Bone marrow (tissue), 2 donors: Measurements from ENCODE around the gene FOXL1.

ENCODE experiments used
- DNase-seq, 2 donors: peaks; one replicate each; lab custom pipeline; 2025; lab: John Stamatoyannopoulos, UW

FOXL1 gene

DNA sequence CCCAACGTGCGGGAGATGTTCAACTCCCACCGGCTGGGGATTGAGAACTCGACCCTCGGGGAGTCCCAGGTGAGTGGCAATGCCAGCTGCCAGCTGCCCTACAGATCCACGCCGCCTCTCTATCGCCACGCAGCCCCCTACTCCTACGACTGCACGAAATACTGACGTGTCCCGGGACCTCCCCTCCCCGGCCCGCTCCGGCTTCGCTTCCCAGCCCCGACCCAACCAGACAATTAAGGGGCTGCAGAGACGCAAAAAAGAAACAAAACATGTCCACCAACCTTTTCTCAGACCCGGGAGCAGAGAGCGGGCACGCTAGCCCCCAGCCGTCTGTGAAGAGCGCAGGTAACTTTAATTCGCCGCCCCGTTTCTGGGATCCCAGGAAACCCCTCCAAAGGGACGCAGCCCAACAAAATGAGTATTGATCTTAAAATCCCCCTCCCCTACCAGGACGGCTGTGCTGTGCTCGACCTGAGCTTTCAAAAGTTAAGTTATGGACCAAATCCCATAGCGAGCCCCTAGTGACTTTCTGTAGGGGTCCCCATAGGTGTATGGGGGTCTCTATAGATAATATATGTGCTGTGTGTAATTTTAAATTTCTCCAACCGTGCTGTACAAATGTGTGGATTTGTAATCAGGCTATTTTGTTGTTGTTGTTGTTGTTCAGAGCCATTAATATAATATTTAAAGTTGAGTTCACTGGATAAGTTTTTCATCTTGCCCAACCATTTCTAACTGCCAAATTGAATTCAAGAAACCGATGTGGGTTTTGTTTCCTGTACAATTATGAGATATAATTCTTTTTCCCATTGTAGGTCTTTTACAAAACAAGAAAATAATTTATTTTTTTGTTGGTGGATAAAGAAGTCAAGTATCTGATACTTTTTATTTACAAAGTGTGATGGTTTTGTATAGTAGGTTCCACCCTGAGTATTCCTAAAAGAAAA is 9.4 kb upstream of the FOXL1 start:
- DNase-seq: no peak

DNA sequence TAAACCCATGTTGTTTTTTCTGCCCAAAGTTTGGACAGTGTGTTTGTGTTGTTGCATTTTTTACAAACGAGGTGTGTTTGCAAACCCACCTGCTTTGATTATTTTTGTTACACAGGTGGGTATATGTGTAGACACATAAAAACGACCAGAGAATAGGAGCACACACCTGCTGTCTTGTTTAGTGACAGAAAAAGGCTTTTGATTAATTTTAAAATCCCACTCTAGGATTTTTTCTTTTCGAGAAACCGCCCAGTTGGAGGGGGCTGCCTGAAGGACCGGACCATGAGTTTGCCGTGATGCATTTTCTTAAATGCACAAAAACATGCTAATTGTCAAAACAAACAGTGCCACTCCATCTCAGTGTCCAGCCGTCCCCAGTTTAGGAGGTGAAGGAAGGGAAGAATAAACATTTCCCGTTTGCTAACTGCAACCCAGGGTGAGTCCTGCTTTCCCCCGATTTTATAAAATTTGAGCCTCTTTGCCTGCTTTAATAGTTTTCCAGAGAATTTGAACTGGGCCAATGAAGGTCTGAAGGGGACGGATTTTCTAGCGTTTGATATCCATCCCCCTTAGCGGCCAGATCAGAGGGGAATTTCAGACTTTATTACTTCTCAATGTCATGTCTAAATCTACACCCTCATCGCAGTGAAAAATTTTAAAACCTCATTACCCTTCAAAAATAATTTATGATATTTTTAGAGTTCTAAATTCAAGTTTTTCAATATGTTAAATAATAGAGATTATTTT is 8.5 kb upstream of the FOXL1 start:
- no peak for DNase-seq

DNA sequence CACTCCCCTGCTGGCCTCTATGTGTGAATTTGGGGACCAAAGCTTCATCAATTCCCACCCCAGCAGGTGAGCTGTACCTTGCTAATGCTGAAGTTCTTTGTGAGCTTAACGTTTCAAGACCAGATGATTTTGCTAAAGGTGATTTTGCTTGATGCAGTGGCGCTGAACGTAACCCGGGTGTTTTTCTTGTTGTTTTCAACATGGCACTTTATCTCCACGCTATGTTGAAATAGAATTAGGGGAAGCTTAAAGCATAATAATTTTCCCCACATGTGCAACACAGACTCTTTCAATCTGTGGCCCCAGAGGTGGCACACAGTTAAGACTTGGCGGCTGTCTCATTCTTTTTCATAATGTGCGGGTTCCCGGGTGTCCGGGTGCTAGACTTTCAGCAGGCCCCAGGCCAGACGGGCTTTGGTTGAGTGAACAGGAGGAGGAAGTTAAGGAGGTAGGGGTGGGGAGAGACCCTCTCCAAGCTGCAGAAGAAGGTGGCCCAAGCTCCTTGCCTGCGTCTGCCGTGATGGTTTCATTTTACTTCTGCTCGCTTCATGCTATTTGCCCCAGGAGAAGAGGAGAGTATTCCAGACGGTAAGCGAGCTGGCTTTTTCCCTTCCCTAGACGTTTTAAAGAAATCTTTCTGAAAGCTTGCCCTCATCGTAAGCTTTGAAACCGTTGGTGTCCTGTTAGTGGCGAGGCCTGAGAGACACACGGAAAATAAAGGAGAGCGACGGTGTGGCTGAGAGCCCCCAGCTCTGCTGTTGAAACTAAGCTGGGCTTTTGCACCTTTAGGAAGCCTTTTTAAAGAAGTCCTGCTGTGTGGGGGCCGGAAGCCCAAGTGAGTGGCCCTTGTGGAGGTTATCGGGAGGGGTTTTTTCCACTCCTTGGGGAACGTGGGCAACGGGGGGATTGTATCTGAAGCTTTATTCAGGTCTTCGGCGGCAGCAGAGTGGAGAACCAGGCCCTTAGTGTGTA is 7.5 kb upstream of the FOXL1 start:
- DNase-seq: no peak

DNA sequence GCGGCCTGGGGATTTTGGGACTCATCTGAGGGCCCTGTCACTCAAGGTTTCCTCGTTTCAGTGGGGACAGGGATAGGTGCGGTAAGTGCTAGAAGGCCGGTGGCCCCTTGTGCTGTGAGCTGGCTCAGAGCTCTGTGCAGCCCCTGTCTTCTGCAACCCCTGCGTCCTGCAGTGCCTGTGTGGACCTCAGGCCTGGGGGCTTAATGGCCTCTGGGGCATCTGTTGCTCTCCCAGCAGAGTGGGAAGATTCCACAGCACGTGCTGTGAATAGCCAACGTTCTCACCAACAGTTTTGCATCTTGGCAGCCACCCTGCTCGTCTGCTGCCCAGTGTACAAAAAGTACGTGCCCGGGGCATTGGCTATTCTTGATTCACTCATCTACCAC is 6.8 kb upstream of the FOXL1 start:
- no peak for DNase-seq

DNA sequence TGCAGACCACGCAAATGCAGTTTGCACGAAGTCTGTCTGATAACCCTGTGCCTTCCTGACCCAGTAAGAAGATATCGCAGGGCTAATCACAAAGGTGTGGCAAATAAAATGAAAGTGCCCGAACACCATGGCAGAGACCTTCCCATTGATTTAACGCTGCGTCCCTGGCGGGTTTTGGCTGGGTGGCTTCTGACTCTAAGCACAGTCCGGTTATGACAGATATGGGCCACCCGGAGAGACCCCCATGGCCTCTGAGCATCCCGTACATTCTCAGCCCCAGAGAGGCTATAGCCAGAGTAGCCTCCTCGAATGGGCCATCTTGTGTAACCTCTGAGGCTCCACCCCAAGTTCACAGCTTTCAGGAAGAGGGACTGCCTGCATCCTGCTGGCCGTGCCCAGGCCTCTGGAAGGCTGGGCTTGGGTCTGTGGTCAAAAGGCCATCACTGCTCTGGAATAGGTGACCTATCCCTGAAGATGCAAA is 6.3 kb upstream of the FOXL1 start:
- no peak for DNase-seq

DNA sequence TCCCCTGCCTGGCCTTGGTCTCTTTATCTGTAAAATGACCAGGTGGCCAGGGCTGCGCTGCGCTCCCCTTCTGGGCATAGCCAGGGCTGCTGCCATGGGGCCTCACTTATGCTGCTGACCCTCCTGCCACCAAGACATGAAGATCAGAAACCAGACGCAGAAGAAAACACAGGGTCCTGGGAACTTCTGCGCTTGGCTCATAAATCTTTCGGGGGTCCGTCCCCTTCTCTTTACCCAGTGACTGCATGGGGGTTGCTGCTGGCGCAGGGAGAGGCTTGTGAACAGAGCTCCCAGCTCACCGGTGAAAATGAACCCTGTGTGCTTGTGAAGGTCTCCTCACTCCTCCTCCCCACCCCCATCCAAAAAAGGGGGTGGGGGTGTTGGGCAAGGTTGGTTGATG is 5.7 kb upstream of the FOXL1 start:
- no peak for DNase-seq

DNA sequence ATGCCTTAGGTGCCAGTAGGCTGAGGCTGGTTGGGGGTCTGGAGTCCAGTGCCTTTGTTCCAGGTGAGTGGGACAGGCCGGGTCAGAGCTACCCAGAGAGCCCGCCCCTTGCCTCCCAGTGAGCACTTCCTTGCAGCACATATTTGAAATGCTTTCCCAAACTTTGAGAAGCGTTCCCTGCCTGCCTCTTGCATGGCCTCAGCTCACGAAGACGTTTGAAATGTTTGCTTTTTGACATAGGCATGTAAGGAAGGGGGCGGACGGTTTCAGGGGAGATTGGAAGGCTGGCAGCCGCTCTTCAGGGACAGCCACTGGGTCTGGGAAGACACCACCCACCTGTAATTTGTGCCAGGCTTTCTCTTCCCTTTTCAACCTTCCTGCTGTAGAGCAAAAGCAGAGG is 5.1 kb upstream of the FOXL1 start:
- DNase-seq: no peak

DNA sequence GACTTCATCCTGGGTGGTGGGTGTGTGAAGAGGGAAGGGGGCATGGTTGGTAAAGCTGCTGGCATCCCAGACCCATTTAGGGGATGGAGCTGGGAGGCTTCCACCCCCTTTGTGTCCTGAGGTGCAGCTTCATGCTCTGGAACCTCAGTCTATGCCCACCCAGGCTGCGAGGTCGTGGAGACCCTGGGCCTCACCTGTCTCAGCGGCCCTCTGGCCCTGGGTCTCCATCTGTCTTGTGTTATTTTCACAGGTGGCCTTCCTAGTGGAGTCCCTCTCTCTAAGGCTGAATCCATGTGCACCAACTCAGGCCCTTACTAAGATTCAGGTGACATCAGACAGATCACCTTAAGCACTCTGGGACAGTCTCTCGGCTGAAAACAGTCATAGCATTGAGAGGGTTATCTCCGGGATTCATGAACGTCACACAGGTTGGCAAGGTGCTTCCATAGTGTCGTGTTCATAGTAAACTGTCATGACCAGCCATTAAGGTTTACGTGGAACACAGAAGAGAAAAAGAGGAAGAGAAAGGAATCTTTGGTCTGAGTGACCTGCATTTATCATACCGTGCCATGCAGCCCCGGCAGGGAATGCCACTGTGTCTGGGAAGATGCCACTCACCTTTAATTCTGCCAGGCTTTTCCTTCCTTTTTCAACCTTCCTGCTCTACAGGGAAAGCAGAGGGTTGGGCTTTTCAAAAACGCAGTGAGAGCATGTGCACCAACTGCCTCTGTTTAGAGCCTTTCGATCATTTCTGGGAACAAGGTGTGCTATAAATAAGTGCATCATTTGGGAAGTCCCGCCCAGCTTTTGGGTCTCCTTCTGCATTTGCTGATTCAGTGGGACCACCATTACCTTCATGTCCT is 4.5 kb upstream of the FOXL1 start:
- no peak for DNase-seq

DNA sequence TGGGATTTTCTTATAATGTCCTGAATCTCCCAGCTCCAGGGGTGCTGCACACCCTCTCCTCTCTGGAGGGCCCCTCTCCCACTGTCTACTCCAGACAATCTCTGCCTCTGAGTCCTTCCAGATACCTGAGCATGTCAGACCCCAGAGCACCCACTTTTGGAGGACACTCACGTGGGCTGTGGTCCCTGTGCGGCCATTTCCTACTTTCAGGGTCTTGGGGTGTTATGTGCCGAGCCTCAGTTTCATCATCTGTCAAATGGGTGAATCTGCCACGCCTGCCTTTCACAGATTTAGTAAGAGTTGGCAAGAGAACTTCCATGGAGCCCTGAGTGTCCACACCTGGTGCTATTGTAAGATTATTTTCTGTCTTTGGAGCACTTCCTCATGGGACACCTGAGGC is 3.7 kb upstream of the FOXL1 start:
- no peak for DNase-seq

DNA sequence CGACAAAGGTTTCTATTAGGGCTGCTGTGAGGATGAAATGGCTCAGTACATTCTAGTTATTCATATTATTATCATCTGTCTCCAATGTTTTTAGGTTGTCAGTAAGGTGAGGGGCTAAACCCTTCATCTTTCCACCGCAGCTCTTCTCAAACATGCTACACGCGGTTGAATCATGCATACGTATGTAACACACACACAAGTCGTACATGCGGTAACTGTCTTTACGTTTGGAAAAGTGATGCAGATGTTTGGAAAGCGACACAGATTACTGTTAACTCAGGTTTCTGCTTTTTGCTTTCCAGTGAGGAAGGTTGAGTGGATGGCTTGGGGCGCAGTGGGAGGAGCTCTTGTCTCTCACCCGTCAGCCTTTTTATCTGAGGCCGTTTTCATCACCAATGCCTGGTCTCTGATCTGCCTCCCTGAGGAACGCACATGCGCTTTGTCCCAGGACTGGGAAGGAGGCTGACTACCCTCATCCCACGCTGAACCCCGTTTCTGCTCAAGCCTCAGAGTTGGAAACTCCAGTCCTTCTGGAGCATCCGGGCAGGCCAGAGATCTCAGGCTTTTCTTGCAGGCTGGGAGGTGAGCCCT is 3.2 kb upstream of the FOXL1 start:
- DNase-seq: no peak

DNA sequence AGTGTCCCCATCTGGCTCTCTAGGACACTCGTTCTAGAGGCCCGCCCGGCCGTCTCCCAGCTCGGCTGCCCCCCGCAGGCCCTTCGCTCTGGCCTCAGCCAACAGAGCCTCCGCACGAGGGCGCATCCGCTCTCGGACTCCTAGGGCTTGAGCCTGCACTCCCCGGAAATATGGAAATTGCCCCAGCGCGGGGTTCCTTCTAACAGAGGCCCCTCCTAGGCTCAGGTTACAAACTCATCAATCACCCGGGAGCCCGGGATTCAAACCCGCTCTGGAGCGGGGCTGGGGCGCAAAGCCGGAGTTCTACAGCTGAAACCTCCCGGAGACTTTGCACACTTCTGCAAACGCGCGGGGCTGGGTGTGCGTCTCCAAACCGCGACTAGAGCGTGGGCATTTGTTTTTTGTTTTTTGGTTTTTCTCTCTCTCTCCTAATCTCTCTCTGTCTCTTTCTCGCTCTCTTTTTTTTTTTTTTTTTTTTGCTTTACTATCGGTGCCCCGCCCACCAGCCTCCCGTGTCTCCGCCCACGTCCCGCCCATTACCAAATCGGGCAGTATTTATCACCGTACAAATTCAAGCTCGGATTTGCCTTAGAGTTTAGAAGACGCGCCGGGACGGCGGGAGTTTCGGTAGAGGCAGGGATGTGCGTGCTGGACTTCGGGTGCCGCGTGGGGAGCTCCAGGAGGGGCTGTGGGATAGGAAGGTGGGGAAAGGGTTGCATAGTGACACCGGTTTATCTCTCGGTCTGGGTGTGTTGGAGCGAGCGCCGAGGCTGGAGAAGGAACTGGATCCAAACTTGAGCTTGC is 2.4 kb upstream of the FOXL1 start:
- DNase-seq: peak in 1 of 2 donors; percentile 9

DNA sequence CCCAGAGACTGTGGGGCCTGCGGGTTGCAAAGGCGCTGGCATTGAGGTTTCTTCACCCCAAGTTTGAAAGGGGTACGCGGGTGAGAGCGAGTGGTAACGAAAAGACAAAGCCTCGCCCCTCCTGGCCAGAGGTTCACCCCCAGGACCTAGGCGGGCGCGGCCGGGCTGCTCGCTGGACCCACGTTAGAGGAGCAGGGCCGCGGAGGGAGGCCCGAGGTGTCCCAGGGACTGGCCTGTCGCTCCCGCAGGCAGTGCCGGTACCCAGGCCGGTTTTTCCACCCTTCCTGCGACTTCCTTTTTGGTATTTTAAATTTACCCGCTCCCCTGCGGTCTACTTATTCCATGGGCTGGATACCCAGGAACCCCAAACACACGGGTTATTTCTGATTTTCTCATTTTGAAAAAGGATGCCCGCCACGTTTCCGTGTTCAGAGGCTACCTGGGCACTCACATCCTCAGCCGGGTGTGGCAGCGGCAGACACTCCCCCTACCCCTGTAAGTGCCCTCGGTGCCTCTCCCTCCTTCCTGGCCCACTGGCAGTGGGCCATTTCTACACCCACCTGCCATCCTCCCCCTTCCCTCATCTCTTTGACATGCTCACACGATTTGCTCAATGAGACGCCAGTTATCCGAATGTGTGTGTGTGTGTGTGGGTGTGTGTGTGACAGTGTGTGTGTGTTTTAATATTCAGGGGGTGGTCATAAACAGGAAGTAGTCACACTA is 1.6 kb upstream of the FOXL1 start:
- no peak for DNase-seq

DNA sequence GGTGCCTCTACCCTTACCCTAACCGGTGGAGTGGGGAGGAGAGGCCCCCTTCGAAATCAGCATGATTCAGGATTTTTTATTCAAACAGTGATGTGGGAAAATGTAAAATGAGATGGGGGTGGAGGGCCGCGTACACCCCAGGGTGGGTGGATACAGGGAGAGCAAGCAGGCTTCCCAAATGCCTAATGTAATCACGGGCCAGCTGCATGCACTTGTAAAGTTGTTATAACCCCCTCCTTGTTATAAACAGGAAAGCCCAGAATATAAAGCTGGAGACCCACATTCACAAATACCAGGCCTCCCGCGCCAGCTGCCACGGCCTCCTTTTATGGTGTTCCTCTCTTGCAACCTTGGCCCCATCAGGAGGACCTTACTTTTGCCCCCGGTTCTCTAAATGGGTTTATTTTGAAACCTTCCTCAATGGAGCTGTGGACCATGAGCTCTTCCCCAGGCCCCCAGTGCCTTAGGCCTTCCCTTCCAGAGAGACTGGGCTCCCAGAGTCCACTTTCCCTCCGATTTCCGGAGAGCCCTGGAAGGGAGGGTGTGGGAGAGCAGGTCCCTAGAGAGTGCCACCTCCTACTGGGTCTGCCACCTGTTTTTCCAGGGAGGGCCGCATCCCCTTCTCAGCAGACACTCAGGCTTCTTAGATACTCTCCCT is 906 bp upstream of the FOXL1 start:
- no peak for DNase-seq

DNA sequence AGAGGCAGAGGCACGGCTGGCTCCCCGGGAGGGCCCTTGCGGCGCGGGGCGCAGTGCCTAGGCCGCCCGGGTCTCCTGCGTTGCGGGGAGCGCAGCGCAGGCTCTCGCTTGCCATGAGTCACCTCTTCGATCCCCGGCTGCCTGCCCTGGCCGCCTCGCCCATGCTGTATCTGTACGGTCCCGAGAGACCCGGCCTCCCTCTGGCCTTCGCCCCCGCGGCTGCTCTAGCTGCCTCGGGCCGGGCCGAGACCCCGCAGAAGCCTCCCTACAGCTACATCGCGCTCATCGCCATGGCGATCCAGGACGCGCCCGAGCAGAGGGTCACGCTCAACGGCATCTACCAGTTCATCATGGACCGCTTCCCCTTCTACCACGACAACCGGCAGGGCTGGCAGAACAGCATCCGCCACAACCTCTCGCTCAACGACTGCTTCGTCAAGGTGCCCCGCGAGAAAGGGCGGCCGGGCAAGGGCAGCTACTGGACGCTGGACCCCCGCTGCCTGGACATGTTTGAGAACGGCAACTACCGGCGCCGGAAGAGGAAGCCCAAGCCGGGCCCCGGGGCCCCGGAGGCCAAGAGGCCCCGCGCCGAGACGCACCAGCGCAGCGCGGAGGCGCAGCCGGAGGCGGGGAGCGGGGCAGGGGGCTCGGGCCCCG is 390 bp downstream of the FOXL1 start:
- no peak for DNase-seq

DNA sequence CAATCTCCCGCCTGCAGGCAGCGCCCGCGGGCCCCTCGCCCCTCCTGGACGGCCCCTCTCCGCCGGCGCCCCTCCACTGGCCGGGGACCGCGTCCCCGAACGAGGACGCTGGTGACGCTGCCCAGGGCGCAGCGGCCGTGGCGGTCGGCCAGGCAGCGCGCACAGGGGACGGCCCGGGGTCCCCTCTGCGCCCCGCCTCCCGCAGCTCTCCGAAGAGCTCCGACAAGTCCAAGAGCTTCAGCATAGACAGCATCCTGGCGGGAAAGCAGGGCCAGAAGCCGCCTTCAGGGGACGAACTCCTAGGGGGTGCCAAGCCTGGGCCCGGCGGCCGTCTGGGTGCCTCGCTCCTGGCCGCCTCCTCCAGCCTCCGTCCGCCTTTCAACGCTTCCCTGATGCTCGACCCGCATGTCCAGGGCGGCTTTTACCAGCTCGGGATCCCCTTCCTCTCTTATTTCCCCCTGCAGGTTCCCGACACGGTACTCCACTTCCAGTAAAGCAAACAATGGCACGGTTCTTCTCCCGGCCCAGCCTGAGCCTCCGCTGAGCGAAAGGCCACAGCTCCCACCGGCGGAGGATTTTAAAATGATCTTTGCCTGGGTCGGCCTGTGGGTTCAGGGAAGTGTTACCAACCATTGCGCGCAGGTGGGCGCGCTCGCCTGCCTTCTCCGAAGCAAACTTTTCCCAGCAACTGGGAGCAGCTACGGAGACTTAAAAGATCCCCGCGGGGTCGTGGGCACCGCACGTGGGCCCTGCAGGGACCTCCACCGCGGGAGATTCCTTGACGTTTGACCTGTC is 1.1 kb downstream of the FOXL1 start:
- DNase-seq: no peak

DNA sequence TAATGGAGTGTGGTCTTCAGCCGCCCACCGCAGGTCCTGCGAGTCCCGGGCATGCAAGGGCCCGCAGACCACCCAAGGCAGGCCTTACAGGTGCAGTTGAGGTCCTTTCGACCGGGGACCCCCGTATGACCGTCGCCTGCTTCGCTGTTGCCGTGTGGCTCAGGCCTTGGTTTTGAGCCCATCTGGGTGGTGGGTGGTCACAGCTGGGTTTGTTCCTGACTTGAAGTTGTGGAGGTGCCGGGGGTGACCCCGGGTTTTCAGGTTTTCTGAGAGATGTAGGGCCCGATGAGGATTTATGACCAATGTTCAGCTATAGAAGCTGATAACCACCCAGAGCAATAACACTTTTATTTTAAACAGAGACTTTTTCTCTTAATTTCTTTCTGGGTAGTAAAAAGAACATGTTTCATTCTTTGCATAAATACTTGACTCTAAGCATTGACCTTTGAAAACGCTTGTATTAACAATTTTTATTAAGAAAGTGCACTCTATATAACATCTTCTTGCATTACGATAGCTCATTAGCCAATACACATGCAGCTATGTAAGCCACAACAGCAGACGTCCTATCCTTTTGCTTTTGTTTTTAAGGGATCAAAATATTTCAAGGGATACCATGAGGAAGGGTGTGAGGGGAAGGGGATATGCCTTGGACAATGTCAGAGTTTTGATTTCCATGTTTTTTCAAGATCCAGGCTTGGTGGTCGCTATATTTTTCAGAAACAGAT is 1.9 kb downstream of the FOXL1 start:
- DNase-seq: no peak

DNA sequence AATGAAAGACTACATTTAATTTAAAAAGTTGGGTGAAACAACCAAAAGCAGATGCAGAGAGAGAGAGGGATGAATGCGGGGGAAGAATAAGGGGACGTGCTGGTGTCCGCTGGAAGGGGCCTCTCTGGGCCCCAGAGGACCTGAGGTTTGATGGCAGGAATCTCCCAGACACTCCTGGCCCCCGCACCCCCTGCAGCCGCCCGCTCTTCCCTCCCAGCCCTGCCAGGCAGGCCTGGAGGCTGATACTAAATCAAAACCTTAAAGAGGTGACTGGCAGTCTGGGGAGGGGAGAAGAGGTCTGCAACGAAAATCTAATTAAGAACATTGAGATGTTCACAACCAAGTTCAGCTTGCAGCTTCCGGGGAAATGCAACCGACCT is 2.4 kb downstream of the FOXL1 start:
- DNase-seq: no peak
